ENCODE results near the gene ANKRD60. TPM values are rescaled to one million over a fixed set of nuclear protein-coding genes. Genes with fewer than 3 reads are reported as not detected.

Gene ANKRD60, protein sequence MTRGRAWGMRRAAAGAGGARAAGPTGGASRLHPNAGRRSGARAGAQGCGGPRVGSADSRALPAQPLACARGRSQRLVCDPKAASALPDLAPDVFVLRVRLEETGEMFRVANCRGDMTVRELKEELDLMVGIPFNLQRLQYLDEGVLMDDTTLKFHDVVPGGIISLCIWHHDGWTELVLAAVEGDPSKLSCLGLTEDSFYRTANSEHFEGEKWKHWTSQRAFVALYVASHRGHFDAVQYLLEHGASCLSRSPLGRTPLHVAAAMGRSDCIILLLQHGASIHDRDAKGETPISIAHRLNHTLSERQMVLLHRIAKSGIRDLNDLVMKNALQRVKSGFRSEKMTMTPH
- not detected for total RNA-seq
- long read RNA-seq = 0 reads

- DNase-seq = peak; percentile 41
- intact Hi-C loops (cut with micrococcal nuclease) = no loop called here
- ATAC-seq = peak; percentile 34
Observed at GRCh38 chr20:58228484-58229197, at the start of gene ANKRD60. TSS of gene ANKRD60 (minus strand) at chr20:58228653. CDS start at chr20:58228653, 0 bp downstream.

DNA sequence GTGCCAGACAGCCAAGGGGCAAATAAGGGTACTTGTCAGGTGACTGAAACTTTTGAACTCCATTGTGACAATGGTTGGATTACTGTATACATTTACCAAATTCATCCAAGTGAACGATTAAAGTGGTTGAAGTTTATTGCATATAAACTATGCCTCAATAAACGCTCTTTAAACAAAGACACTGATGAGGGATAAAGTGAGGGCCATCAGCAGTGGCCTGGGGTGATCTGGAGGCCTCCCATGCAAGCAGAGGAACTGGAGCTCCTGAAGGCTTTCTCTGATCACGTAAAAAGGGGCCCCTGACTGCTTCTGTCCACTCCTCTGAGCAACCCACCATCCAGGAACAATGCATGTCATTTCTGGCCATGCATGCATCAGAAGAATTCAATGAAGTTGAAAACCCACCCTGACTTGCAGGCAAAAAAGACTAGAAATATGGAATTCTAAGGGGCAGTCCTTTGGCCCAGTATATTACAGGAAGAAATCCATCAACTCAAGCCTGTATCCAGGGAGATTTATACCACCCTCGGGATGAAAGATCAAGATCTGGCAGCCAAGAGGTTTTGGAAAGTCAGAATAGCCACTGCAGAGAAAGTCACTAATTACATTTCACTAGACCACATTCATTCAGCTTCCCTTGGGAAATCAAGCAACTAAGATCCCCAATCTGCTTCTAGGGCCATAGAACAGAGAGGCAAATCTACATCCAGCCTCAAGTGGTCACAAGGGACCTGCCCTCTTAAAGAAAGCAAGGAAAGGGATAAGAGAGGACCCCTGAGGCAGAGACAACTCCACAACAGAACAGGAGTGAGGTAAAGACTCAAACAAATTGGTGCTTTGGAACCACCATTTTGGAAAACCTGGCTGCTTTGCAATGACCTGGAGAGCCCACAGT, 49.4 kb upstream of the ANKRD60 start:
- intact Hi-C loops (cut with micrococcal nuclease) = no loop called here
- DNase-seq = no peak
- ATAC-seq = no peak

- DNase-seq = no peak
- intact Hi-C loops (cut with micrococcal nuclease) = no loop called here
- no peak for ATAC-seq
Observed at GRCh38 chr20:58277107-58277506, 48.7 kb upstream of the ANKRD60 start.

DNA sequence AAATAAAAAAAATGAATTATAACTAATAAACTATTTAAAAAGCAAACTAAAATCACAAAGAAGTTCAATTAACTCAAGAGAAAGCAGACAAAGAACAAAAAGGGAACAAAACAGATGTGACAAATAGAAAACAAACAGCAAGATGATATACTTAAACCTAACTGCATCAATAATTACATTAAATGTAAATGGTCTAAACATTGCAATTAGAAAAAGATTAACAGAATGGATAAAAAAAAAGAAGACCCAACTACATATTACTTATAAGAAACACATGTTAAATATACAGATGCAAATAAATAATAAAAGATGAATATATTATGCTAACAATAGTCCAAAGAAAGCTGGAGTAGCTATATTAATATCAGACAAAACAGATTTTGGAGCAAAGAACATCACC, 45.9 kb upstream of the ANKRD60 start:
- ATAC-seq (no peak), DNase-seq (no peak)
- intact Hi-C loops (cut with micrococcal nuclease) = no loop called here

DNA sequence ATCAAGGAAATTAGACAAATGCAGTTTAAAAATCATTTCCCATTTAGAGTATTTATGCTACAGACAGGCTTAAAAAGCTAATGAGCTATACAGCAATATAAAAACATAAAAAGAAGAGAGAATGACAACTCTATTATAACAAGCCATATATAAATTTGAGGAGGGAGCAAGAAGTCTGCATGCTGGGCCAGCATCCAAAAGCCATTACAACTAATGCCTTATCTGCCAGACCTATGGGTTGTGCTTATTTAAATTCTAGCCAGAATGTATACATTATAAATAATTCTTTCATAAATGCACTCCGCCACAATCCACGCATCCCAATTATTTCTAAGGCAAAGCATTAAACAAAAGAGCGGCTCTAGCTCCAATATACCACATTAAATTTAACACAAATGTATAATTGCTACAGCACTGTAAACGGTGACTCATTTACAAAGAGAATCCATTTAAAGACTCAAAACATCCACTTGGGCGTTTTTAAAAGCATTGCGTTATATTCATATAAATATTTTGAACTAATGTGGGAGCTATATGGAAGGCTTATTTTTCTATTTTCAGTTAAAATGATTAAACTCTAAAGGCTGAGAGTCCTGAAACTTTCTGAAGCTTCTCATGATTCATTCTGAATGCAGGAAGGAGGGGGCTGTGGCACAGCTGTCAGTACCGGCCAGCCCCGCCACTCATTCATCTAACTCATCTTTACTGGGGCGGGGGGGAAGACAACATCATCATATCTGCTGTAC, 43.3 kb upstream of the ANKRD60 start:
- DNase-seq (no peak), ATAC-seq (no peak)
- intact Hi-C loops (cut with micrococcal nuclease) = no loop called here

- DNase-seq (no peak), ATAC-seq (no peak)
- intact Hi-C loops (cut with micrococcal nuclease) = no loop called here
Observed at GRCh38 chr20:58268936-58269619, 40.6 kb upstream of the ANKRD60 start.

DNA sequence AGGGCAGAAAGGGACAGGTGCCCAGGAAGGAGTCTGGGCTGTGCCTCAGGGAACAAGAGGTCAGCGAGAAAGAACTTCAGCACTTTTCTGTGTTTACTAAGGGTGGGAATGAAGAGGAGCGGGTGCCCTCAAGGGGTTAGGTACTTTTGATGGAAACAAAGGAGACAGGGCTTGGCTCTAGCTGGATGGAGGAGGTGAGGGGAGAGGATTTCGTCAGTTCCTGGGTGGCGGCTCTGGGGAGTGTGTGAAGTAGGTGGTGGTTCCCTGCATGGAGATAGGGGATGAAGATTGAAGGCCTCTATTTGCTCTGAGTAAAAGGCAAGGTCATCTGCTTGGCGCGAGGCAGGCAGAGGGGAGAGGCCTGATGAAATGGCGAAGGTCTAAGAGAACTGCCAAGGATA, 40.0 kb upstream of the ANKRD60 start:
- ATAC-seq (no peak), DNase-seq (no peak)
- intact Hi-C loops (cut with micrococcal nuclease) = no loop called here

DNA sequence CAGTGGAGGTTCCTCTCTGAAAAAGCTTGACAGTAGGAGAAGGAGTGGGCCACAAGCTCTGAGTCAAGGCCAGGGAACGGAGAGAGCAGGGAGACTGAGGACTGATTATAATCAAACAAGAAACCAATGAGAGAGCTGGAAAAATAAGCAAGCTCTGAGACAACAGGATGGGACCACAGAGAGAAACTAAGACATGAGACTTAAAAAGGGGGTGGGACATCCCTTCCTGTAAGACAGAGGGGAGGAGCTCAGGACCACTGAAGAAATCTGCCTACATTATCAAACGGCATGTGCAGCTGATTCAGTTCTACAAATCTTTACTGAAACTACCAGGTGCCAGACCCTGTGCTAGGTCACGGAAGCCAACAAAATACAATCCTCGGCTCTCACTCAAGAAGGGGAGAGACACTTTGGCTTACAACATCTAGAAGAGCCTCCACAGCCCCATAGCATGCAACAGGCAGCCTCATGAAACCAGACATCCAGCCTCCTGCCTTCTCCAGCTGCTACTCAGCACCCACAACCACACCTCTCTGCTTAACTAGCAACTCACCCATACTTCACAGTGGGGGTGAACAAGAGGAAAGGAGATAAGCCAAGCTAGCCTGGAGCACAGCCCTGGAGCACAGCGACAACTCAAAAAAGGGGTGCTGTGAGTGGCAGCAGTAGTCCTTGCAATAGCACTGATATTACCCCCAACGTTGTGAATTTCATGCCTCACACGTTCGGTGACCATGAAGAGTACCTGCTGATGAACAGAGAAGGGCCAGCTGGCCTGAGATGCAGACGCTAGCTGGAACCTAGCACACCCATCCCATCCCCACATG, 39.1 kb upstream of the ANKRD60 start:
- DNase-seq = no peak
- no peak for ATAC-seq
- intact Hi-C loops (cut with micrococcal nuclease) = no loop called here

DNA sequence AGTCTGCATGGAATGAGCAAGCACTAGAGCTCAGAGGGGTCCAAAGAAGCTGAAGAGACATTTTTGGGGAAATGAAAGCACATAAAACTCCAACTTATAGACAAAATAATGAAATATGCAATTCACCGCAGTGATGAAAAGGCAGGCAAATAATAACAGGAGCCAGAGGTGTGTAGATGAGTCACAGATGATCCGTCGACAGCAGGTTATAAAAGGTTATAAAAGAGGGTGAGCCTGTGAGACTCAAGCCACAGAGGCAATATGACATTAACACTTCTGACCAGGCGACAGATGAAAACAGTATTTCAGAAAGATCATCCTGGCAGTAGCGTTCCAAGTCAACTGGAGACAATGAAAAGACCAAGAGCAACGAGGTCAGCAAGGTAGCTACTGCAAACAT, 35.8 kb upstream of the ANKRD60 start:
- intact Hi-C loops (cut with micrococcal nuclease) = no loop called here
- no peak for DNase-seq
- ATAC-seq = no peak

DNA sequence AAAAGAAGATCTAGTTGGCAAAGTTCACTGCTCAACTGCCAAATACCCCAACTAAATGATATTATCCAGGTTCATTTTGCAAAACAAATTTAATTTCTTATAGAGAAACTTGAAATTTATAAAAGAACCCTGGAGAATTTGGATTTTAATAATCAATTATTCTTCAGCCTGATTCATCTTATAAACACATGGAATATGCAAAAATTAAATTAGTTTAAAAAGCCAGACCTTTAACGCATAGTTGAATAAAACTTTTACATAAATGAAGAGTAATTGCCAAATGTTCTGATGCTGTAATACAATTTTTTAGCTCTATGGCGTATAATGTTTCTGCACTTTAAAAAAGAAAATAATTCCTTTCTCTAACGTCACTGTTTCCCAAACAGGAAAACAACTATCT, 33.2 kb upstream of the ANKRD60 start:
- ATAC-seq (no peak), DNase-seq (no peak)

DNA sequence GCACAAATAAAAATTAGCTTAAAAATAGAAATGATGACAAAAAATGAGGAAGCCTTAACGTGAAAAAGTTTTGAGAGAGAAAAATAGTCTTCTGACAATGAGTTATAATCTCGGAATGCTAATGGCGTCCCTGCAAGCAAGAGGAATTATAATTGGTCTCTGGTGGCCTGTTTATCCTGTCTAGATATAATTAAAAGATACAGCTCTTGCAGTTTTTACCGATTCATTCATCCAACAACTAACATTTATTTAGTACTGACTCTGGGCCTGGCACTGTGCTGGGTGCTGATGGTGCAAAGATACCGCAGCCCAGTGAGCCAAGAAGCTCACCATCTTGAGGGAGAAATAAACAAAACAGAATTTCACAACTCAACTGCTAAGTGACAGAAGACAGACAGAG, 31.6 kb upstream of the ANKRD60 start:
- DNase-seq = no peak
- ATAC-seq = no peak
- intact Hi-C loops (cut with micrococcal nuclease) = no loop called here

More for the DNA sequence above, 33.2 kb upstream of the ANKRD60 start:
- intact Hi-C loops (cut with micrococcal nuclease) = no loop called here

DNA sequence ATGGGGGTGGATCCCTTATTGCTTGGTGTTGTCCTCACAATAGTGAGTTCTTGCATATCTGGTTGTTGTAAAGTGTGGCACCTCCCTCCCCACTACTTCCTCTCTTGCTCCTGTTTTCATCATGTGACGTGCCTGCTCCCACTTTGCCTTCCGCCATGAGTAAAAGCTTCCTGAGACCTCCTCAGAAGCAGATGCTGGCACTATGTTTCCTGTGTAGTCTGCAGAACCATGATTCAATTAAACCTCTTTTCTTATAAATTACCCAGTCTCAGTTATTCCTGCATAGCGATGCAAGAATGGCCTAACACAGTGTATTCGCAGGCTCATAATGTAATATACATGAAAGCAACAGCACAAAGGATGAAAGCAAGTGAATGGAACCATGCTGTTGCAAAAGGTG, 28.4 kb upstream of the ANKRD60 start:
- intact Hi-C loops (cut with micrococcal nuclease) = no loop called here
- ATAC-seq = no peak
- DNase-seq = no peak

- DNase-seq (no peak), ATAC-seq (no peak)
- intact Hi-C loops (cut with micrococcal nuclease) = no loop called here
Observed at GRCh38 chr20:58256307-58256706, 27.9 kb upstream of the ANKRD60 start.

GRCh38 chr20:58254890-58255289, 26.4 kb upstream of the ANKRD60 start:
- ATAC-seq = no peak
- intact Hi-C loops (cut with micrococcal nuclease) = no loop called here
- DNase-seq = no peak

GRCh38 chr20:58251979-58252591, 23.6 kb upstream of the ANKRD60 start:
- intact Hi-C loops (cut with micrococcal nuclease) = no loop called here
- DNase-seq (no peak), ATAC-seq (no peak)

- ATAC-seq = no peak
- intact Hi-C loops (cut with micrococcal nuclease) = no loop called here
Observed at GRCh38 chr20:58251348-58251978, 23.0 kb upstream of the ANKRD60 start.

DNA sequence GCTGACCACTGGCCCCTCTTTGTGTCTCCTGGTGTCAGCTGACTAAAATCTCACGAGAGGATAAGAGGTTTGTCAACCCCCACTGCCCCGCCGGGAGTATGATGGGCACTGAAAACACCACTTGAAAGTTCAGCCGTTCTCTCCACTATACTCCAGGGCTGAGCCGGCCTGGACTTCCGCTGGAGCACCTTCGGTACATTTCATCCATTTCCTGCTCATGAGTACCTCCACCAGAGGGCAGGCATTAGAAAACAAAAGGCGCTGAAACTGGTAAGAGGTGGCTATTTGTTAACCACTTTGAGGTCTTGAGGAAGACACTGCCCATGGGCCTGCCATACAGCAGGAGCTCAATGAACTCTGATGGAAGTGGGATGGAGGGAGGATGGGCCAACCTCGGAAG, 17.9 kb upstream of the ANKRD60 start:
- DNase-seq (no peak), ATAC-seq (no peak)
- intact Hi-C loops (cut with micrococcal nuclease) = no loop called here

More at GRCh38 chr20:58251348-58251978, 23.0 kb upstream of the ANKRD60 start:
- no peak for DNase-seq

Measured in left ventricle myocardium superior (tissue), 1 donor.